PFSK-1 (cell line): ENCODE data around the gene MAMLD1.

ENCODE experiments used
- POLR2AphosphoS5 ChIP-seq: IDR thresholded peaks from 2 replicates; pipeline ENCODE4 v1.6.1; 2012; ENCODE audit warnings: low read depth, mild to moderate bottlenecking, control low read depth, low read length, moderate library complexity
- SIN3A ChIP-seq: IDR thresholded peaks from 2 replicates; pipeline ENCODE4 v1.6.1; 2012; ENCODE audit warnings: mild to moderate bottlenecking, low read length, moderate library complexity, borderline replicate concordance; ENCODE audit not compliant: insufficient read depth

GRCh38 chrX:150316564-150316963 lies 46.6 kb upstream of the MAMLD1 start:
- TF ChIP-seq POLR2AphosphoS5 (no peak), SIN3A (no peak)
